H9 (cell line): ENCODE data around the gene RCSD1. TPM values are rescaled to one million over a fixed set of nuclear protein-coding genes. Genes with fewer than 3 reads are reported as not detected.

Experiments
- DNase-seq: peaks from one replicate; pipeline ENCODE4 v3.0.0-alpha.2; 2017
- H2AFZ ChIP-seq: one replicate; pipeline ENCODE4 v1.6.1; 2013; ENCODE audit warnings: mild to moderate bottlenecking, low read length, control low read depth, moderate library complexity
- H2AK5ac ChIP-seq: 2 replicates; pipeline ENCODE4 v1.6.1; 2013; ENCODE audit warnings: low read length, control low read depth, mixed read lengths; ENCODE audit not compliant: insufficient read length
- H2BK120ac ChIP-seq: one replicate; pipeline ENCODE4 v1.6.1; 2013; ENCODE audit warnings: low read depth, mild to moderate bottlenecking, low read length, control low read depth, inconsistent platforms; ENCODE audit not compliant: poor library complexity, severe bottlenecking
- H2BK12ac ChIP-seq: 2 replicates; pipeline ENCODE4 v1.6.1; 2013; ENCODE audit warnings: low read length, control low read depth, mixed read lengths, low read depth; ENCODE audit not compliant: insufficient read length
- H2BK15ac ChIP-seq: 2 replicates; pipeline ENCODE4 v1.6.1; 2013; ENCODE audit warnings: low read depth, low read length, control low read depth
- H2BK20ac ChIP-seq: one replicate; pipeline ENCODE4 v1.6.1; 2013; ENCODE audit warnings: low read depth, mild to moderate bottlenecking, low read length, control low read depth, inconsistent platforms; ENCODE audit not compliant: poor library complexity, severe bottlenecking
- H2BK5ac ChIP-seq: 2 replicates; pipeline ENCODE4 v1.6.1; 2013; ENCODE audit warnings: low read length, control low read depth, mixed read lengths; ENCODE audit not compliant: insufficient read length
- H3K14ac ChIP-seq: 2 replicates; pipeline ENCODE4 v1.6.1; 2013; ENCODE audit warnings: low read length, control low read depth; ENCODE audit not compliant: insufficient read depth
- H3K18ac ChIP-seq: 2 replicates; pipeline ENCODE4 v1.6.1; 2013; ENCODE audit warnings: low read depth, mild to moderate bottlenecking, mixed read lengths, low read length, control low read depth; ENCODE audit not compliant: insufficient read length
- H3K23ac ChIP-seq: 2 replicates; pipeline ENCODE4 v1.6.1; 2013; ENCODE audit warnings: low read length, control low read depth, mixed read lengths, low read depth; ENCODE audit not compliant: insufficient read length
- H3K23me2 ChIP-seq: 2 replicates; pipeline ENCODE4 v1.6.1; 2013; ENCODE audit warnings: low read depth, mild to moderate bottlenecking, mixed read lengths, low read length, control low read depth; ENCODE audit not compliant: insufficient read length, poor library complexity, severe bottlenecking
- H3K27ac ChIP-seq: 2 replicates; pipeline ENCODE4 v1.5.1; 2013; ENCODE audit warnings: low read length, control low read depth, mixed read lengths, low read depth; ENCODE audit not compliant: insufficient read length
- H3K27me3 ChIP-seq: 2 replicates; pipeline ENCODE4 v1.6.1; 2013; ENCODE audit warnings: low read length, control low read depth, inconsistent platforms; ENCODE audit not compliant: insufficient read depth
- H3K4ac ChIP-seq: 2 replicates; pipeline ENCODE4 v1.6.1; 2013; ENCODE audit warnings: low read depth, mild to moderate bottlenecking, control low read depth, inconsistent platforms, low read length, moderate library complexity
- H3K4me1 ChIP-seq: 2 replicates; pipeline ENCODE4 v1.6.1; 2013; ENCODE audit warnings: low read length, control low read depth, inconsistent platforms; ENCODE audit not compliant: insufficient read depth
- H3K4me2 ChIP-seq: 2 replicates; pipeline ENCODE4 v1.6.1; 2013; ENCODE audit warnings: low read length, control low read depth, mixed read lengths; ENCODE audit not compliant: insufficient read length, insufficient read depth
- H3K56ac ChIP-seq: 2 replicates; pipeline ENCODE4 v1.6.1; 2013; ENCODE audit warnings: low read depth, mild to moderate bottlenecking, mixed read lengths, low read length, control low read depth; ENCODE audit not compliant: insufficient read length
- H3K79me1 ChIP-seq: 2 replicates; pipeline ENCODE4 v1.6.1; 2013; ENCODE audit warnings: low read depth, mild to moderate bottlenecking, moderate library complexity, low read length, control low read depth, inconsistent platforms; ENCODE audit not compliant: insufficient read depth, poor library complexity, severe bottlenecking
- H3K79me2 ChIP-seq: 2 replicates; pipeline ENCODE4 v1.6.1; 2013; ENCODE audit warnings: low read length, control low read depth, inconsistent platforms; ENCODE audit not compliant: insufficient read depth
- H3K9ac ChIP-seq: 2 replicates; pipeline ENCODE4 v1.6.1; 2013; ENCODE audit warnings: low read length, control low read depth, mixed read lengths; ENCODE audit not compliant: insufficient read length; ENCODE audit errors: extremely low read depth
- H3K9me3 ChIP-seq: one replicate; pipeline ENCODE4 v1.6.1; 2013; ENCODE audit warnings: low read depth, low read length, inconsistent platforms; ENCODE audit not compliant: control insufficient read depth
- H3T11ph ChIP-seq: one replicate; pipeline ENCODE4 v1.6.1; 2013; ENCODE audit warnings: mild to moderate bottlenecking, low read length, control low read depth, inconsistent platforms
- H4K20me1 ChIP-seq: one replicate; pipeline ENCODE4 v1.6.1; 2013; ENCODE audit not compliant: control insufficient read depth, insufficient read length, insufficient read depth
- H4K5ac ChIP-seq: 2 replicates; pipeline ENCODE4 v1.6.1; 2013; ENCODE audit warnings: low read depth, mild to moderate bottlenecking, mixed read lengths, low read length, control low read depth; ENCODE audit not compliant: insufficient read length
- H4K8ac ChIP-seq: replicated peaks from 2 replicates; pipeline ENCODE4 v1.6.1; 2013; ENCODE audit warnings: low read length, control low read depth, mixed read lengths, low read depth; ENCODE audit not compliant: insufficient read length
- H4K91ac ChIP-seq: 2 replicates; pipeline ENCODE4 v1.6.1; 2013; ENCODE audit warnings: low read depth, mild to moderate bottlenecking, moderate library complexity, mixed read lengths, low read length, control low read depth; ENCODE audit not compliant: insufficient read length
- H3K27ac Mint-ChIP-seq, 3 experiments: 2 replicates in 2 of 3; 3 replicates in 1 of 3; pipeline ENCODE4 v1.8.0; 2020 to 2021; ENCODE audit warnings: mixed read lengths in 3 of 3, mild to moderate bottlenecking in 1 of 3, moderate library complexity in 1 of 3
- H3K27me3 Mint-ChIP-seq: 2 replicates; pipeline ENCODE4 v1.8.0; 2021; ENCODE audit warnings: low read depth, mild to moderate bottlenecking, moderate library complexity, mixed read lengths
- H3K36me3 Mint-ChIP-seq, 3 experiments: 2 replicates in 2 of 3; 3 replicates in 1 of 3; pipeline ENCODE4 v1.8.0; 2020 to 2021; ENCODE audit warnings: low read depth in 3 of 3, mixed read lengths in 3 of 3; ENCODE audit not compliant: insufficient read depth in 1 of 3
- H3K4me1 Mint-ChIP-seq, 2 experiments: 2 replicates each; pipeline ENCODE4 v1.8.0; 2020; ENCODE audit warnings: mixed read lengths in 2 of 2
- H3K4me3 Mint-ChIP-seq, 2 experiments: 2 replicates in 1 of 2; 3 replicates in 1 of 2; pipeline ENCODE4 v1.8.0; 2020 to 2021; ENCODE audit warnings: mild to moderate bottlenecking in 2 of 2, mixed read lengths in 2 of 2, moderate library complexity in 1 of 2
- H3K9me3 Mint-ChIP-seq, 2 experiments: 2 replicates in 1 of 2; 3 replicates in 1 of 2; pipeline ENCODE4 v1.8.0; 2020; ENCODE audit warnings: mild to moderate bottlenecking in 2 of 2, mixed read lengths in 2 of 2, moderate library complexity in 1 of 2
- CTCF ChIP-seq: fragments of 200-600 bp; sonication (generic); conservative IDR thresholded peaks from 3 replicates; pipeline ENCODE4 v1.8.0; 2021; ENCODE audit warnings: antibody characterized with exemption, mild to moderate bottlenecking
- WGBS: extraction: QIAGEN DNeasy Blood & Tissue Kit; methylation state at CpG from one replicate; pipeline ENCODE4 v1.1.7; 2013; ENCODE audit warnings: missing lambda C conversion rate, low lambda C conversion rate, mixed read lengths; ENCODE audit not compliant: insufficient read length; ENCODE audit errors: extremely low coverage; 5-methylcytosine and 5-hydroxymethylcytosine counted together
- total RNA-seq: library from RNA; stranded (reverse); gene quantifications from 2 replicates; pipeline ENCODE4 v1.2.1, GENCODE V29; 2021

RCSD1 gene
- total RNA-seq, 1 experiment from 2014 or later, result 0.13 TPM

GRCh38 chr1:167710836-167711235 is 80.8 kb downstream of the RCSD1 start:
- no peaks in the 10 kb centered on the region for H4K20me1 ChIP-seq
- H3K27ac Mint-ChIP-seq, result no peak overlapping the region
- WGBS, result no CpG with 5 or more reads among the region's 1 CpG
- H3K4me1 ChIP-seq, result peaks cover under 1% of the 10 kb centered on the region; the same call in 1 of the 2 replicates
- peaks cover 27% of the 10 kb centered on the region for H3K27me3 Mint-ChIP-seq
- H3K23me2 ChIP-seq, result peaks cover 5% of the 10 kb centered on the region
- no peak overlapping the region for H4K91ac ChIP-seq
- H3K9me3 ChIP-seq, result no peaks in the 10 kb centered on the region
- no peak overlapping the region for H2BK12ac ChIP-seq
- H3K27ac ChIP-seq, result no peak overlapping the region
- H3K27me3 ChIP-seq, result no peaks in the 10 kb centered on the region; the same call in 1 of the 2 replicates
- TF ChIP-seq CTCF, result no peak
- no peak overlapping the region for H2AK5ac ChIP-seq
- H2BK5ac ChIP-seq, result no peak overlapping the region
- H3K18ac ChIP-seq, result no peak overlapping the region
- no peak overlapping the region for H3T11ph ChIP-seq
- H2AFZ ChIP-seq, result no peak overlapping the region
- H3K23ac ChIP-seq, result no peak overlapping the region
- H3K79me1 ChIP-seq, result no peaks in the 10 kb centered on the region
- H3K36me3 Mint-ChIP-seq, result peaks cover 0 to 2% (median 0%) of the 10 kb centered on the region in 3 experiments; a peak in 2 of 7 replicates
- no peak overlapping the region for H2BK20ac ChIP-seq
- peaks cover 2 to 7% of the 10 kb centered on the region in 2 experiments; a peak in 2 of 5 replicates for H3K9me3 Mint-ChIP-seq
- H3K14ac ChIP-seq, result no peak overlapping the region
- H3K4me3 Mint-ChIP-seq, result no peak overlapping the region
- DNase-seq, result no peak
- no peak overlapping the region for H3K4ac ChIP-seq
- H3K4me1 Mint-ChIP-seq, result peaks cover 48 to 63% of the 10 kb centered on the region in 2 experiments
- no peak overlapping the region for H2BK15ac ChIP-seq
- H2BK120ac ChIP-seq, result no peak overlapping the region
- H4K8ac ChIP-seq, result no peak overlapping the region
- H3K56ac ChIP-seq, result no peak overlapping the region
- H3K4me2 ChIP-seq, result no peak overlapping the region
- H3K79me2 ChIP-seq, result no peaks in the 10 kb centered on the region
- H3K9ac ChIP-seq, result no peak overlapping the region
- H4K5ac ChIP-seq, result no peak overlapping the region
